Activated CD4-positive, alpha-beta T cell treated with anti-CD3 and anti-CD28 coated beads, Interleukin-2, amount 50 U/mL, for 24 hours (primary cell): ENCODE data around the gene QSOX2.

Source experiments
- DNase-seq, 2 donors: peaks; one replicate each; pipeline ENCODE4 v3.0.0-alpha.2; 2020; ENCODE audit warnings: low read depth in 1 of 2, low spot score in 1 of 2

QSOX2 gene

DNA sequence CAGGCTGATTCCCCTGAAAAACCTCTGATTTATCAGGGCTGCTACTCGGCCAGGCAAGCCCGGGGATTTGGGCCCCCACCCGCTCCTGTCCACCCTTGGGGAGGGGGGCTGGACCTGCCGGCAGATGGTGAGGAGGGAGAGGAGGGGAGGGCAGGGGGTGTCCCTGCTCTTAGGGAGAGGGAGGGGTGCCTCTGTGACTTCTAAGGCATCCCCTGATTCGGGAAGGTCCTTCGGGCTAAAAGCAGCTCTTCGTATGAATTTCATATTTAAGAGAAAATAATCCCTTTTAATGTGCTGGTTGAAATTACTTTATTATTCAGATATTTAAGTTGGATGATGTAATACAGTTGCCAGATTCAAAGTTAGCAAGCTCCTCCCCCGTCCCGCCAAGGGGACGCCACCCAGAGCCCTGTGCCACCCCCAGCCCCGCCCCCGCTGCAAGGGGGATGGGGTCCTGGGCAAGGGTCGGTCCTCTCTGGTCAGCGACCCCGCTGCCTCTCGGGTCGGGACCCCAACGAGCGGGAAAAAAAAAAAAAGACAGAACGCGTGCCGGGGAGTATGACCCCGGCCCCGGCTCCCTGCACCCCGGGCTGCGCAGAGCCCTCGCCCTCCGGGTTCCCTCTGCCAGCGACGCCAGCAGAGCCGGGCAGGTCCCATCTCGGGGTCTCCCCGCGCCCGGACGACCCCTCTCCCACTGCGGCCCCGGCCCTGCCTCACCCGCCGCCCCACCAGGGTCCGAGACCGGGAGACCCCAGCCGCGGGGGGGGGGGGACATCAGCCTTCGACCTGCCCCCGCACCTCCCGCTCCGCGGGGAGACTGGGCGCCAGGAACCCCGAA is 53.1 kb downstream of the QSOX2 start:
- DNase-seq = no peak

DNA sequence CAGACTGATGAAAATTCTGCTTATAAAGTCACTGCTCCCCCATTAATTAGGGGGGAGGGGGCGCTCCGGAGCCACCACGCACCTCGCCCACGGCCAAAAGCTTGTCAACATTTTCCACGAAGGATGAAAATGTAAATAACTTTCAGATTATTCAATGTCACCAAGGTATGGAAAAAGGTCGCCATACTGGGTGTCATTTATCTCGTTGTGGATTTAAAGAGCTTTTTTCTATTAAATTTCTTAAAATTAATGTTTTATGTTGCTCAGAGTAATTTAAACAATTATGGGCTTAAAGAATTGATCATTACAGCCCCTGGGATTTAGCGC is 53.7 kb downstream of the QSOX2 start:
- DNase-seq = no peak

DNA sequence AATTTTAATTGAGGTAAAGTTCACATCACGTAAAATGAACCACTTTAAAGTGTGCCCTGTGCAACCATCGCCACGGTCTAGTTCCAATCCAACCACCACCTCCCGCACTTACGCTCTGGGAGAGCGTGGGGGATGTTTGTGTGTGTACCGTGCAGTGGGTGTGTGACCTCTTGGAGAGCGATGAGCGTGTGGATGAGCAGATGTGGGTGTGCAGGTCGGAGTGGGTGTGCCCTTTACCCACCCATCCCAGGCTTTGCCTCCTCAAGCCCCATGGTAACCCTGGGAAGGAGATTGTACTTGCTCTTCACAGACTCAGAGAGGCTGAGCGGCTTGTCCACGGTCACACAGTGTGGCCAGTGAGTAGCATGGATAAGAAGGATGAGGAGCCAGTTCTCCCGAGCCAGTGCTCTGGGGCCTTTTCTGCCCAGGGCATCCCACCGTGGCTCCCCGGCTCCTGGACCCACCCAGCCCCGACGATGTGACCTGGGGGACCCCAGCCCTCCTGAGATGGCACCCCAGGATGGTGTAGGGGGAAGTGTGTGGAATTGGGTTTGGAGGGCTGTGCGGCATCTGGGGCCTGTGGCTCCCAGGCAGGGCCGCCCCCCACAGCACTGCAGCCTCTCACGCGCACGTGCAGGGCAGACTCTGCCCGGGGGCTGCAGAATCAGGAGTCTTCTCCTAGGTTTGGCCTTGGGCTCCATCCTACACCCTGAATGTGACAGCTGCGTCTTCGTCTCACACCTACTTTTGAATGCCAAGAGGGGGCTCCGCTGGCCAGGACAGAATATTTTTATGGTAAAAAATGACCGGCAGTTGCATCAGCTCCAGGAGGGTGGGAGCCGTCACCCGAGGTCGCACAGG is 54.3 kb downstream of the QSOX2 start:
- DNase-seq = no peak

DNA sequence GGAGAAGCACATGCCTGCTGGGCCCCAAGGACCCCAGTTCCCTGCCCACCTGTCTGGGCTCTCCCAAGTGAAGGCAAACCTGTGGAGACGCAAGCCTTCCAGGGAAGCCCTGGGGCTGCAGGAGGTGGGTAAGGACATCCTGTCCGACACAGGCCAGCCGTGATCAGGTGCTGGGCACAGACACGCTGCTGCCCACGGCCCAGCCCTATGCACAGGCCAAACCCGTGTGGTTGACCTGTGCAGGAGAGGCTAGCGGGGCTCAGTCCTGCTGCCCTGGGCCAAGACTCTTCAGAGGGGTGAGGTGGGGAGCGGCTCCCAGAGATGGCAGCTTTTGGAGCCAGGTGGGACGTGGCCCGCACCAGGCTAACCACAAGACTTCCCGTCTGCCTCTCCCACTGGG is 55.0 kb downstream of the QSOX2 start:
- no peak for DNase-seq

DNA sequence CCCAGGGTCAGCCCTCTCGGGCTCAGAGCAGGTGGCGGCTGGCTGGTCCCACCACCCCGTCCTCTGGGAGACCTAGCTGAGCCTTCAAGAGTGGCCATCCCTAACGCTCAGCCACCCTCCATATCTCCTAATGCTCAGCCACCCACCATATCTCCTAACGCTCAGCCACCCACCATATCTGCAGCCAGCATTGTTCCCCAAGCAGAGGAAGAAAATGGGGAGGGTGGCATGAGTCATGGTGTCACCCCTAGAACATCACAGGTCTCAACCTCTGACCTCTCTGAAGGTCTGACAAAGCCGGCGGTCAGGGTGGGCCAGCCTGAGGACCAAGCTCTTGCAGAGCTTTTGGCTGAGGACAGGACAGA is 55.4 kb downstream of the QSOX2 start:
- DNase-seq = no peak

DNA sequence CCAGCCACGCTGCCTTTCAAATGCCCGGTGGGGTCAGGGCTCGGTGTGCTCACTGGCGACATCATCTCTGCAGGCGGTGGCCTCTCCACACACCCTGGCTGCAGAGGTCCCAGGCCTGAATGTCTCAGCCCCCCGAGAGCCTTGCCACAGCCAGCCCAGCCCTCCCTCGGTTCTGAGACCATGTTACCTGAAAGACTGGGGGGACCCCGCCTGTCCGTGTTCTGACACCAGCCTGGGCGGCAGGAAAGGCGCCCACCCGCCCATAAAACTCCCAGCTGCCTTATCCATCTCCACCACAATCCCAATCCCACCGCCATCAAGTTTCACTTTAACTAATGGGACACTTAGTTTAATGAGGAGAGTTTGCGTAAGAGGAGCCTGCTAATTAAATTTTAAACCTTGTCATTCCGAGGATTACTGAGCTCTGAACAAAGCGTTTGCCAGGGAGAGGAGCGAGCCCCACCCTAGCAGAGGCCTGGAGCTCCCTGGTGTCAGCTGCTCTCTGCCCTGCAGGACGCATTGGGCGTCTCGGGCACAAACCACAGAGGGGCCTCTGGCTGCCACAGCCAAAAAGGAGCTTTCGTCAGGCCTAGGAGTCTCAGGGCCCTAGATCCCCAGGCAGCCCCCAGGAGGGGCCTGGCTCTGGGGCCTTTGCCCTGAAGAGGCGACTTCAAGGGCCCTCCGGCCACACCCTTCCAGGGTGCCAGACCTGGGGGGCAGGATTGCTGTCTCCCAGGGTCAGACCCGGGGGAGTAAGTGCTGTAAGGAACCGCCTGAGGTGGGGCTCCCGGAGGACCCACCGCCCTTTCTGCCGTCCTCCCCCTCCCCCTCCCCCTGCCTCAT is 56.0 kb downstream of the QSOX2 start:
- no peak for DNase-seq

DNA sequence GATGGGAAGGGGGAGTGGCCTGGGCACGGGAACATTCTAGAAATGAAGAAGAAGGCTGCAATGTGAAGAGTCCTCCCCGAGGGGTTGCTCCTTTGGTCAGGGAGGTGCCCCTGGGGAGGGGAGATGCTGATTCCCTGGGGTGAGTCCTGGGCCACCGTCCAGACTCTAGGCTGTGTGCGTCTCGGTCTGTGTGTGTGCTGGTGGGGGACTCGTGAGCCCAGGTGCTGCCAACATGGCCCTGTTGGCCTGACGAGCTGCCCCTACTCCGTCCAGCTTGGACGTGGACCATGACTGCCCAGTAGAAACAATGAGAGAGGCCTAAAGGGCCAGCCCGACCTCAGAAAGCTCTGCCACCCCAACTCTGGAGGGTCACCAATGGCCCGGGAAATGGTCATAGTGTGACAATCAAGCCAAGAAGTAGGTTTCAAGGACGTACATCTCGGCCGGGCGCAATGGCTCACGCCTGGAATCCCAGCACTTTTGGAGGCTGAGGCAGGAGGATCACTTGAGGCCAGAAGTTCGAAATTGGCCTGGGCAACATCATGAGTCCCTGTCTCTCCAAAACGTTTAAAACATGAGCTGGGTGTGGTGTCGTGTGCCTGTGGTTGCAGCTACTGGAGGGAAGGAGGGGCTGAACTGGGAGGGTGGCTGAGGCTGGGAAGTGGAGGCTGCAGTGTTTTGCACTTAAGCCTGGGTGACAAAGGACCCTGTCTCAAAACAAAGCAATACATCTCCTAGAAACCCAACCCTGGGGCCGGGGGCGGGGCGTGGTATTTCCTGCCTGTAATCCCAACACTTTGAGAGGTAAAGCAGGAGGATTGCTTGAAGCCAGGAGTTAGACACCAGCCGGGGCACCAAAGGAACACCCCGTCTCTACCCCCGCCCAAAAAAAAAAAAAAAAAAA is 57.7 kb downstream of the QSOX2 start:
- no peak for DNase-seq

DNA sequence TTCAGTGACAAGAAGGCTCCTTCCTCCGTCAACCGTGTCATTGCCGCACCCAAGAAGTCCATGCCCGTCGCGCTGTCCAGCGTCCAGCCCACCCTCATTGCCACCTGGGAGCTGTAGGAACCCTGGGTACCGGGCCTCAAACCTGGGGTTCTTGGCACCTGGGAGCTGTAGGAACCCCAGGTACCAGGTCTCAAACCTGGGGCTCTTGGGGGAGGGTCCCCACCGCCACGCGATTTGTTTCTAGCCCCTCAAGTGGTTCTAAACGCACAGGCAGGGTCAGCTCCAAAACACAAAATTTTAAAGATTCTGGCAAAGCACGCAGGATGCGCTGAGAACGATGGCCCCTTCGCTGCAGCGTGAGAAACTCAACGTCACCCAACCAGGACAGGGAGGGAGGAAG is 58.4 kb downstream of the QSOX2 start:
- no peak for DNase-seq

DNA sequence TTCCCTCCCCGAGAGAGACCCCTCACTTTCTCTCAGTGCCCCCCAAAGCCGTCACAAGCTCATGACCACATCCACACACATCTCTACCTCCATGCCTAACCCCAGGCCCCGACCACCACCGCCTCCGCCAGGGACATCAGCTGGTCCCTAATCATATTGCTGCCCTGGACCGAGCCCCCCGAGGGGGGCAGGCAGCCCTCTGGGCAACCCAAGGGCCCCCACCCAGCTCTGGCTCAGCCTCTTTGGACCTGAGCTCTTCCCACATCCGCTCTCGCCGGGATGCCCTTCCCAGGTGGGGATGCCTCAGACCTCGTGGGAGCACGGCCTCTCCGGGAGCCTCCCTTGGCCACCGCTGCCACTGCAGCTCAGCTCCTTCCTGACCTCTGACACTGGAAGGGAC is 59.2 kb downstream of the QSOX2 start:
- no peak for DNase-seq

DNA sequence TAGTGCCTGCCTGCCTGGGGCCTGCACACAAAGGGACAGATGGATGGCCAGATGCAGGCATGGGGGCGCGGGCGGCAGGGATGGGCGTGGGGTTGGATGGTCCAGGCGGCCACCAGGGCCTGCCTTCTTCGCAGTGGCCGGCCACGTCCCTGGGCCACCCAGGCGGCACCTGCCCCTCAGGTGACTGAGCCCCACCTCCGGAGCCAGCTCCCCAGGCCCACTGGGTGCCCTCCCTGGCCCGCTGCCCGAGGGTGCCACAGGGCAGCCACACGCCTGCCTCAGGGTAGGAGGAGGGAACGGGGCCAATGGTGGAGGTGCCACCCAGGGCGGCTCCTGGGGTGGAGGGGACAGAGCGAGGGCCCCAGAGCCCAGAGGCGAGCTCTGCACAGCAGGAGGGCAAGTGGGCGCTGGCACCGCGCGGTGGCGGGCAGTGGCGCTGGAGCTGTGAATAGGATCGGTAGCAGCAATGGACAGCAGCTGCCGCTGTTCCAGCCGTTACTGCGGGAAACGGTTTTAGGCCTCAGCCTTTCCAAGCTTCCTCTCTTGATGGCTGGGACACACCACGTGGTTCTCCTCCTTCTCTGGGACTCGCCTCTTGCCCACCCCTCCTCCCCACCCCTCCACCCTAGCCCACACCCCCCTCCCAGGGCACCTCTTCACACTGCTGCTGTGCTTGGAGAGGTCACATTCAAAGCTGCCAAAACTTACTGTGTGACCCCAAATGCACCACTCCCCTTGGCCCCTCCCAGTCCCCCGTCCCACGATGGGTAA is 59.8 kb downstream of the QSOX2 start:
- no peak for DNase-seq

DNA sequence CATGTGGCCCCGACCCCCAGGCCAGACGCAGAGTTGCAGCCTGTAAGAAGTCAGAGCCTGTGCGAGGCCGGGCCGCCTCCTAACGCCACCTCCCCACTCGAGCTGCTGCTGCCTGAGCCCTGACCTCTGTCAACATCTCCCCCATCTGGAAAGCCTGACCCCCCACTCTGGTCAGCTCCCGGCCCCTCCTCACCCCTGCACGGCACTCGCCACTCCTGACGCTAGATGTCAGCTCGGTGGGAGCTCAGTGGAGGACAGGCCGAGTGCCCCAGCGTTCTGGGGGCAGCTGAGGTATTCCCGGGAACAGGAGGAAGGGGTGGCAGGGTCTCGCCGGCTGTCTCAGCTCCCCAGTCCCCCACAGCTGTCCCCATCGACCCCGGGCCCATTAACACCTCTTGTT is 60.5 kb downstream of the QSOX2 start:
- DNase-seq = no peak

DNA sequence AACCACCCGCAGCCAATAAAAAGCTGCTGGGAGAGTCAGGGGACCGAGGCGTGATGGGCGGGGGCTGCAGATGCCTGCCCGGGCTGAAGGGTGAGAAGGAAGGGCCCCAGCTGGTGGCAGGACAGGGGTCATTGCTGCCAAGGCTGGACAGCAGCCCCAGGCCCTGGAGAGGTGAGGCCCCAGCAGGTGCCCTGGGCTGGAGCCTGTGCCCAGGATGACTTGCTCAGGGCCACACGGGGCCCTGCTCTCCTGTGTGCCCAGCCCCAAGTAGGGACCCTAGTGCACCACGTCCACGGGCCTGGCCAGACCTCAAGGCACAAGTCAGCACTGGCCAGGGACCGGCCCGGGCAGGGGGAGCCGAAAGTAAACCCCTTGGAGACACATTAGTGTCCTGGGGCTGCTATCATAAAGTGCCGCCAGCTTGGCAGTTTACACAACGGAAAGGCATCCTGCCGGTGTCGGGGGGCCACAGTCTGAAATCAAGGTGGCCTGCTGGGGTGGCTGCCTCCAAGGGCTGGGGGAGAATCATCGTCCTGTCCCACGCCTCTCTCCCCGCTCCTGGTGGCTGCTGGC is 62.7 kb downstream of the QSOX2 start:
- DNase-seq = no peak

DNA sequence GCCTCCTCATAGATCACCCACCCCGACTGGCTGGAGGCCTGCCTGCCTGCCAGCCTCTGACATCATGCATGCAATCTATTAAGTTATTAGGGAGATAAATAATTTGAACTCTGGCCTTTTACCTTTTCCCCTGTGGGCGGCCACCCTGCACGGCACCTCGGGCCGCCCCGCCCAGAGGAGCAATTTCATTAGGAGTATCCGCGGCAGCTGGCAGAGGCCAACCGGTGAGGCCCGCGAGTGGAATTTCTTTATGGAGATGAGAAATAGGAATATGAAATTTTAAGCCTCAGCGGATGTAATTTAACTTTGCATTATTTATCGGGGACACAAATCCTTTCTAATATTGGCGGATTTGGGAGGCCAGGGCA is 63.2 kb downstream of the QSOX2 start:
- DNase-seq = no peak

DNA sequence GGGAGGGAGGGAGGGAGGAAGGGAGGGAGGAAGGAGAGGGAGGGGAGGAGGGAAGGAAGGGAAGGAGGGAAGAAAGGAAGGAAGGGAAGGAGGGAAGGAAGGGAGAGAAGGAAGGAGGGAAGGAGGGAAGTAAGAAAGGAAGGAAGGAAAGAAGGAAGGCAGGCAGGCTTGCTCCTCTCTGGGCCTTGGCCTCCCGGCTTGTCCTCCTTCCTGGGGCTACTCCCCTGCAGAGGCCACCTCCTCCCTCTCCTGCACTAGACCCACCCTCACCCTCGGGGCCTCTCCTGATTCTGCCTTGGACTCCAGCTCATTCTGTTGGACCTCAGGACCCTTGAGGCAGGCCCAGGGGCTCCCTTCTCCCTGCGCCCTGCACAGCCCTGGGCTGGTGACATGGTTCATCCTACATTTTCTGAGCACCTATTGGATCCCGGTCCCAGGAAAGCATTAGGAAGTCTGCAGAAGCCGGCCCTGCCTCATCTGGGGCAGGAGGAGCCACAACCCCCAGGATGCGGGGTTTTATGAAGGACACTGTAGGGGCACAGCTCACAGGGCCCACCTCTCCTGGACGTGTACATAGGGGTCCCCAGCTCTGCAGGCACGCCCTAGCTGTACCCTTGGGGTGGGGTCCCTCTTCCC is 63.7 kb downstream of the QSOX2 start:
- DNase-seq = no peak

DNA sequence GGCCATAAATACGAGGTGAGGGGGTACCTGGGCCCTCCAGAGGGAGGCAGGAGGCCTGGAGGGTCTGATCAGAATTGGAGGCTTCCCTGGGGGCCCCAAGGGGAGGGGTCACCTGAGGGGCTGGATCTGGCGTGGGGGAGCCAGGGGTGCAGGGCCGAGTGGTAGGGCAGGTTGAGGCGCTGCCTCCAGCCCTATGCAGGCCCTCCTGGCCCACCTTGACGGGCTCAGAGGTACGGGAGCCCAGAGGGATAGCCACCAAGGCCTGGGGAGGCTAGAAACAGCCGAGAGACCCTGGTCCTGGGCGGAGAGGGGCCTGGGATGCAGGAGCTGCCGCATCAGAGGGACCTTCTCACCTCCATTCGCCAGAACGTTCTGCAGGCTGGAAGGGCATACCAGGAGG is 65.0 kb downstream of the QSOX2 start:
- DNase-seq = no peak

DNA sequence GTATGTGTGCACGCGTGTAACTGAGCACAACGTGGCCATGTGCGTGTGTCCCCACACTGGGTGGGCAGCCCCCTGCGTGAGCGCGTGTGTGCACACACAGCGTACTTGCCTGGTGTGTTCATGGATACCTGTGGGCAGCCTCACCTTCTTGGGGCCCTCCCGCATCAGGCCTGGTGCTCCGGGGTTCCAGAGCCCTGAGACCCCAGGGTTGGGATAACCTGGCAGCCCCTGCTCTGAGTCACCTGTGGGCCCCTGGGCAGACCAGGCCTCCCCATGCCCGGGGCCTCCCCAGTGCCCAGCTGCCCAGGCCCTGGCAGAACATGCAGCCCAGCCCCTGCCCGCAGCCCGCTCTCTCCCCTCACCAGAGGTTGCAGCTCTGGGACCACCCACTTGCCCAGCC is 65.9 kb downstream of the QSOX2 start:
- no peak for DNase-seq

DNA sequence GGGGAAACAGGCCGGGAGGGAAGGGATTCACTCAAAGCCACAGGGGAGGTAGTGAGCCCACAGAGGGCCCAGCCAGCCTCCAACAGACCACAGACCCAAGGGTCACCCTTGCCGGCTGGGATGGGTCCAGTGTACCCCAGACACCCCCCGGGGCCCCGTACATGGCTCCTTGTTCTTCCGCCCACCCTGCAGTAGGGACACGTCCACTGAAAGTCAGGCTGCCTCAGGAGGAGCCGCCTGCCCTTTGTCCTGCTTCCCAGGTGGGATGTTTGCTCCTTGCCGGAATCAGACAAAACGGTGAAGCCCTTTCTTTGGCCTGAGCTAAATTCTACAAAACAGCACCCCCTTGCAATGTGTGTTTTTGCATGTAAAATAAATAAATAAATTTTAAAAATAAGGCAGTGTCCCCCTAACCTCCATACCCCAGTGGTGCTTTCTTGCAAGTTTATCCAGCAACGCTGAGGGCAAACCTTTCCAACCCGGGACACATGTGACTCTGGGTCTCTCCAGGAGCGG is 66.5 kb downstream of the QSOX2 start:
- DNase-seq = no peak

DNA sequence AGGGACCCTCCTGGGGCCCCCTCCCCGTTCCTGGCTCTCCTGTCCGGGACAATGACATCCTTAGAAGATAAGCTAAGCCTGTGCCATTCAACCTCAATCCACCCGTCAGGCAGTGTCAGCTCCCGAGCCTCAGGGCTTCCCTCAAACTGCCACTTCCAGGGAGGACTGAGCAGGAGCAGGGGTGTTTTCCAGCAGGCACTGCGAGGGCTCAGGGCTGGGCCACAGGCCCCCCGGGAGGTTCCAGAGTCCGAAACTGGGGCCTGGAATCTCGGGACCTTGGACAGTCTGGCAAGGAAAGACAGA is 66.9 kb downstream of the QSOX2 start:
- no peak for DNase-seq

DNA sequence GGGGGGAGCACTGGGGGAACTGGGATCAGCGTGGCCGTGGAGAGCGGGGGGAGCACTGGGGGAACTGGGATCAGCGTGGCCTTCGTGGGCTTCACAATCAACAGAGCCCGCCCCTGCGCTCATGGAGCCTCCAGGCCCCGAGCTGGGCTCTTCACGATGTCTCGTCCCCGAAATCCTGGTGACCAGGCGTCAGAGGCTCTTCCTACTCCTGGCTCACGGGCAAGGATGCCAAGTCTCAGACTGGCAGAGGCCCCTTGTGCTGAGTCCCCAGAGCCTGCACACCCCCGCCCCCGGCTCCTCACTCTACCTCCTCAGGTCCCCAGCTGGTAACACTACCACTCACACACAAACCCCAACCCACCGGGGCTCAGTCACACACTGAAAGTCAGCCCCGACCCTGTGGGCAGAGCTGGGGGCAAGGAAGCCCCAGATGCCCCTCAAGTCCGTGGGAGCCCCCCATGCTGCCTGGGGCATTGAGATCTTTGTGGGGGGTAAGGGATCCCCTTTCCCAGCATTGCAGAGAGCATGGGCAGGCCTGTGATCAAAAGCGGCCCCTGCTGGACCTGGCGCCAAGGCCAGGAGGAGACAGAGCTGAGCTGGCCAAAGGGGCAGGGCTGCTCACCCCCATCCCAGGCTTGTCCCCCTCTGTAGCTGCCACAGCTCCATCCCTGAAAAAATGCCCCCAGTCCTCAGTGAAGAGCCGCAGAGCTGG is 67.4 kb downstream of the QSOX2 start:
- DNase-seq = no peak
